H1 (cell line): ENCODE data around the gene PLD5. TPM values are rescaled to one million over a fixed set of nuclear protein-coding genes. Genes with fewer than 3 reads are reported as not detected.
A peak's percentile ranks its signal among the peaks of the same experiment; 100 is the strongest.

Experiments used
- CTCF ChIA-PET: fragments of 300-600 bp; sonication (Branson Sonifier 250); formaldehyde crosslinking; loops from one replicate; lab custom pipeline; 2021; ENCODE audit not compliant: partially characterized antibody; lab: Charles Lee
- POLR2A ChIA-PET: fragments of 300-600 bp; sonication (Branson Sonifier 250); formaldehyde crosslinking; loops from one replicate; lab custom pipeline; 2021; ENCODE audit warnings: inconsistent platforms; ENCODE audit not compliant: partially characterized antibody; lab: Charles Lee
- DNase-seq, 2 experiments: peaks; one replicate each; pipeline versions ENCODE4 v3.0.0 to v3.0.0-alpha.2; 2010 to 2022; ENCODE audit warnings: low spot score in 2 of 2, low read depth in 1 of 2, mixed read lengths in 1 of 2
- FAIRE-seq: peaks from 2 replicates; lab custom pipeline; 2011; peaks lifted over from hg19 to GRCh38; lab: Jason Lieb, UNC
- H2AFZ ChIP-seq: 2 replicates; pipeline ENCODE4 v1.8.1; 2012; ENCODE audit warnings: low read length, inconsistent platforms
- H2AK5ac ChIP-seq: 2 replicates; pipeline ENCODE4 v1.6.1; 2013; ENCODE audit warnings: low read depth, low read length
- H2BK120ac ChIP-seq: replicated peaks from 2 replicates; pipeline ENCODE3; 2013; ENCODE audit warnings: low read depth, low read length, inconsistent platforms
- H2BK12ac ChIP-seq: 2 replicates; pipeline ENCODE4 v1.6.1; 2013; ENCODE audit warnings: low read depth, low read length
- H2BK15ac ChIP-seq: 2 replicates; pipeline ENCODE4 v1.6.1; 2013; ENCODE audit warnings: low read length
- H2BK20ac ChIP-seq: 2 replicates; pipeline ENCODE4 v1.6.1; 2013; ENCODE audit warnings: low read length
- H2BK5ac ChIP-seq: 2 replicates; pipeline ENCODE4 v1.6.1; 2013; ENCODE audit warnings: low read depth, low read length
- H3K14ac ChIP-seq: 2 replicates; pipeline ENCODE4 v1.6.1; 2013; ENCODE audit warnings: inconsistent platforms; ENCODE audit not compliant: insufficient read length
- H3K18ac ChIP-seq: 2 replicates; pipeline ENCODE4 v1.6.1; 2013; ENCODE audit warnings: low read length; ENCODE audit errors: extremely low read depth
- H3K23ac ChIP-seq: 2 replicates; pipeline ENCODE4 v1.6.1; 2013; ENCODE audit warnings: inconsistent platforms; ENCODE audit not compliant: insufficient read length
- H3K23me2 ChIP-seq: 2 replicates; pipeline ENCODE4 v1.6.1; 2013; ENCODE audit warnings: low read depth, low read length
- H3K27ac ChIP-seq: 2 replicates; pipeline ENCODE4 v1.6.1; 2011; ENCODE audit warnings: low read depth, low read length, inconsistent platforms
- H3K27me3 ChIP-seq, 4 experiments: replicated peaks in 1 of 4; 1 replicate in 1 of 4; 2 replicates in 3 of 4; pipeline versions ENCODE4 v1.6.1 to v1.8.1; 2011 to 2013; ENCODE audit warnings: low read length in 3 of 4, mild to moderate bottlenecking in 3 of 4, inconsistent platforms in 2 of 4, mixed read lengths in 2 of 4, moderate library complexity in 1 of 4; ENCODE audit not compliant: control insufficient read depth in 3 of 4, insufficient read depth in 3 of 4; ENCODE audit errors: extremely low read depth in 1 of 4
- H3K36me3 ChIP-seq, 4 experiments: 2 replicates each; pipeline versions ENCODE4 v1.6.1 to v1.8.1; 2011 to 2013; ENCODE audit warnings: mild to moderate bottlenecking in 4 of 4, low read length in 3 of 4, moderate library complexity in 2 of 4, control low read depth in 1 of 4, inconsistent platforms in 1 of 4; ENCODE audit not compliant: insufficient read depth in 4 of 4, control insufficient read depth in 2 of 4
- H3K4ac ChIP-seq: replicated peaks from 2 replicates; pipeline ENCODE3; 2013; ENCODE audit warnings: low read length, low read depth, mixed read lengths, inconsistent platforms; ENCODE audit not compliant: insufficient read length
- H3K4me1 ChIP-seq, 4 experiments: replicated peaks in 1 of 4; 1 replicate in 1 of 4; 2 replicates in 3 of 4; pipeline versions ENCODE4 v1.6.1 to v1.8.1; 2011 to 2013; ENCODE audit warnings: low read length in 3 of 4, inconsistent platforms in 2 of 4, mixed read lengths in 1 of 4; ENCODE audit not compliant: insufficient read depth in 4 of 4, control insufficient read depth in 3 of 4
- H3K4me2 ChIP-seq, 2 experiments: 2 replicates each; pipeline versions ENCODE4 v1.6.1 to v1.8.1; 2011 to 2013; ENCODE audit warnings: low read depth in 2 of 2, low read length in 2 of 2, control low read depth in 1 of 2, inconsistent platforms in 1 of 2, mild to moderate bottlenecking in 1 of 2; ENCODE audit not compliant: insufficient read depth in 1 of 2
- H3K4me3 ChIP-seq, 4 experiments: fragments of 200-600, 300-600 bp in 1 of 4; sonication (generic), shearing (Covaris generic), sonication (Bioruptor Twin) in 1 of 4; 2 replicates each; pipeline versions ENCODE4 v1.5.1 to v1.8.1; 2011 to 2016; ENCODE audit warnings: low read length in 4 of 4, low read depth in 3 of 4, control low read depth in 2 of 4, inconsistent platforms in 2 of 4, mild to moderate bottlenecking in 2 of 4, mixed read lengths in 1 of 4, moderate library complexity in 1 of 4; ENCODE audit not compliant: insufficient read depth in 2 of 4; ENCODE audit errors: extremely low read depth in 1 of 4
- H3K56ac ChIP-seq: replicated peaks from 2 replicates; pipeline ENCODE3; 2013; ENCODE audit warnings: low read depth, mild to moderate bottlenecking, mixed read lengths, low read length, inconsistent platforms; ENCODE audit not compliant: insufficient read length
- H3K79me1 ChIP-seq: 2 replicates; pipeline ENCODE4 v1.6.1; 2013; ENCODE audit warnings: low read depth, low read length, control low read depth
- H3K79me2 ChIP-seq, 2 experiments: 2 replicates each; pipeline versions ENCODE4 v1.6.1 to v1.8.1; 2012 to 2013; ENCODE audit warnings: low read length in 2 of 2, mild to moderate bottlenecking in 2 of 2, inconsistent platforms in 1 of 2; ENCODE audit not compliant: insufficient read depth in 2 of 2, control insufficient read depth in 1 of 2
- H3K9ac ChIP-seq, 4 experiments: replicated peaks in 1 of 4; 1 replicate in 1 of 4; 2 replicates in 3 of 4; pipeline versions ENCODE4 v1.6.1 to v1.8.1; 2011 to 2013; ENCODE audit warnings: low read depth in 3 of 4, low read length in 3 of 4, control low read depth in 2 of 4, mild to moderate bottlenecking in 2 of 4, moderate library complexity in 2 of 4, inconsistent platforms in 1 of 4; ENCODE audit errors: extremely low read depth in 1 of 4
- H3K9me3 ChIP-seq, 2 experiments: 2 replicates each; pipeline versions ENCODE4 v1.6.1 to v1.8.1; 2012 to 2013; ENCODE audit warnings: mild to moderate bottlenecking in 2 of 2, moderate library complexity in 2 of 2, control low read depth in 1 of 2, inconsistent platforms in 1 of 2, low read depth in 1 of 2, low read length in 1 of 2, mixed read lengths in 1 of 2; ENCODE audit not compliant: insufficient read depth in 2 of 2
- H4K20me1 ChIP-seq, 2 experiments: replicated peaks in 1 of 2; 2 replicates each; pipeline versions ENCODE3 to v1.8.1; 2011 to 2013; ENCODE audit warnings: inconsistent platforms in 2 of 2, low read length in 2 of 2, mild to moderate bottlenecking in 1 of 2; ENCODE audit not compliant: insufficient read depth in 2 of 2, control insufficient read depth in 1 of 2
- H4K5ac ChIP-seq: 2 replicates; pipeline ENCODE4 v1.6.1; 2013; ENCODE audit warnings: low read length, low read depth, mixed read lengths, inconsistent platforms; ENCODE audit not compliant: insufficient read length
- H4K8ac ChIP-seq: 2 replicates; pipeline ENCODE4 v1.8.0; 2013; ENCODE audit warnings: mild to moderate bottlenecking, moderate library complexity, low read length, inconsistent platforms; ENCODE audit not compliant: insufficient read depth; ENCODE audit errors: extremely low read depth
- H4K91ac ChIP-seq: replicated peaks from 2 replicates; pipeline ENCODE3; 2013; ENCODE audit warnings: low read length, mixed read lengths, inconsistent platforms; ENCODE audit not compliant: insufficient read length
- BACH1 ChIP-seq: IDR thresholded peaks from 2 replicates; pipeline ENCODE4 v1.6.1; 2012; ENCODE audit warnings: low read length, improper control_type of control experiment
- EZH2 ChIP-seq: fragments of 200-600 bp; sonication (generic); IDR thresholded peaks from 2 replicates; pipeline ENCODE4 v1.7.1; 2012; ENCODE audit warnings: low read depth, mild to moderate bottlenecking, moderate library complexity, low read length, inconsistent platforms; ENCODE audit not compliant: severe bottlenecking
- FOSL1 ChIP-seq: IDR thresholded peaks from 2 replicates; pipeline ENCODE4 v1.6.1; 2011; ENCODE audit warnings: mild to moderate bottlenecking, low read depth, low read length, moderate library complexity; ENCODE audit not compliant: insufficient read depth
- HDAC2 ChIP-seq, 2 experiments: fragments of 300-600 bp in 1 of 2; sonication (generic) in 1 of 2; IDR thresholded peaks; 2 replicates each; pipeline ENCODE4 v1.6.1; 2011 to 2012; ENCODE audit warnings: low read depth in 2 of 2, low read length in 2 of 2, mild to moderate bottlenecking in 2 of 2, moderate library complexity in 2 of 2, borderline replicate concordance in 1 of 2, inconsistent platforms in 1 of 2
- JUND ChIP-seq: IDR thresholded peaks from 2 replicates; pipeline ENCODE4 v1.6.1; 2011; ENCODE audit warnings: mild to moderate bottlenecking, improper control_type of control experiment, low read length
- PHF8 ChIP-seq: fragments of 200-600 bp; sonication (generic); conservative IDR thresholded peaks from 2 replicates; pipeline ENCODE4 v1.7.1; 2012; ENCODE audit warnings: low read depth, mild to moderate bottlenecking, inconsistent platforms, low read length, moderate library complexity
- POLR2A ChIP-seq, 2 experiments: IDR thresholded peaks; 1 replicate in 1 of 2; 2 replicates in 1 of 2; pipeline ENCODE4 v1.6.1; 2011; ENCODE audit warnings: low read depth in 2 of 2, low read length in 2 of 2, mild to moderate bottlenecking in 2 of 2; ENCODE audit errors: control extremely low read depth in 1 of 2
- POLR2AphosphoS5 ChIP-seq: IDR thresholded peaks from 2 replicates; pipeline ENCODE4 v1.6.1; 2011; ENCODE audit warnings: low read depth, low read length
- RNF2 ChIP-seq: fragments of 200-900, 300-1000 bp; sonication (generic); IDR thresholded peaks from 2 replicates; pipeline ENCODE4 v1.7.1; 2016; ENCODE audit warnings: borderline replicate concordance, low read depth, mild to moderate bottlenecking, antibody characterized with exemption, low read length; ENCODE audit not compliant: poor library complexity, severe bottlenecking; ENCODE audit errors: missing control alignments
- SIN3A ChIP-seq, 2 experiments: IDR thresholded peaks in 1 of 2; conservative IDR thresholded peaks in 1 of 2; 2 replicates each; pipeline ENCODE4 v1.6.1; 2011 to 2012; ENCODE audit warnings: low read length in 2 of 2, improper control_type of control experiment in 1 of 2, low read depth in 1 of 2, mild to moderate bottlenecking in 1 of 2
- SP4 ChIP-seq: IDR thresholded peaks from 2 replicates; pipeline ENCODE4 v1.6.1; 2012; ENCODE audit warnings: low read length, inconsistent platforms
- SUZ12 ChIP-seq: fragments of 200-600 bp; sonication (generic); IDR thresholded peaks from 2 replicates; pipeline ENCODE4 v1.6.1; 2012; ENCODE audit warnings: mild to moderate bottlenecking, inconsistent platforms, low read length, moderate library complexity, mixed read lengths
- TBP ChIP-seq: IDR thresholded peaks from 2 replicates; pipeline ENCODE4 v1.6.1; 2011; ENCODE audit warnings: low read depth, low read length, improper control_type of control experiment
- WGBS, 2 experiments: shearing (Covaris generic) in 1 of 2; methylation state at CpG; one replicate each; pipeline versions ENCODE4 v1.1.6 to v1.1.7; 2013 to 2015; ENCODE audit warnings: low lambda C conversion rate in 2 of 2, mixed read lengths in 2 of 2, inconsistent platforms in 1 of 2, low coverage in 1 of 2, missing lambda C conversion rate in 1 of 2; ENCODE audit not compliant: insufficient replicate concordance in 2 of 2, insufficient coverage in 1 of 2, insufficient read length in 1 of 2; ENCODE audit errors: extremely low coverage in 1 of 2, missing lambda C conversion rate in 1 of 2; 5-methylcytosine and 5-hydroxymethylcytosine counted together
- polyA plus RNA-seq, 7 experiments: library from polyadenylated mRNA; depleted of rRNA in 3 of 7; stranded (reverse) in 5 of 7; unstranded in 2 of 7; fragments of >200 nt in 5 of 7; fragments of 200-250 nt in 2 of 7; gene quantifications; 1 replicate in 5 of 7; 2 replicates in 1 of 7; 4 replicates in 1 of 7; pipeline versions ENCODE4 v1.2.1 to v1.2.3, GENCODE V29; 2011 to 2013; ENCODE audit warnings: missing spikeins in 2 of 7, mixed read lengths in 2 of 7
- total RNA-seq: library from RNA; stranded (reverse); fragmentation: NEBNext Ultra II Directional; extraction: Animal tissue kit (Norgen Biotek cat#: 25700); gene quantifications from 2 replicates; pipeline ENCODE4 v1.2.1, GENCODE V29; 2021

The PLD5 gene
- total and polyA plus RNA-seq, 2 of the 8 experiments (the other 6 are each of a cell fraction or from before 2014, with no cell fraction given) = 0.86 to 8.5 TPM

GRCh38 chr1:242086706-242087105, 437.8 kb downstream of the PLD5 start:
- Histone ChIP-seq H3K79me2 (no peaks in the 10 kb centered on the region), H2BK5ac (no peak overlapping the region), H2BK20ac (no peak overlapping the region; the same call in 1 of the 2 replicates), H3K23ac (no peak overlapping the region), H3K4me3 (no peak overlapping the region), H2BK15ac (no peak overlapping the region), H3K23me2 (no peaks in the 10 kb centered on the region), H3K4me2 (no peak overlapping the region; a peak in 1 of 4 replicates), H3K27me3 (peaks cover 0 to 1% (median 0%) of the 10 kb centered on the region in 4 experiments; a peak in 1 of 7 replicates), H2BK12ac (peak overlapping the region; percentile 85; the same call in 1 of the 2 replicates), H3K4ac (no peak overlapping the region), H3K56ac (no peak overlapping the region), H2BK120ac (no peak overlapping the region), H4K8ac (no peak overlapping the region), H3K9ac (no peak overlapping the region), H3K18ac (no peak overlapping the region), H2AK5ac (no peak overlapping the region), H3K36me3 (no peaks in the 10 kb centered on the region), H3K79me1 (no peaks in the 10 kb centered on the region), H4K5ac (no peak overlapping the region), H3K14ac (no peak overlapping the region), H4K20me1 (no peaks in the 10 kb centered on the region), H4K91ac (no peak overlapping the region), H2AFZ (no peak overlapping the region), H3K27ac (no peak overlapping the region)
- no peak for FAIRE-seq
- ChIA-PET POLR2A (no interaction called here), CTCF (no interaction called here)
- 63% methylated on average over 1 of the region's 1 CpG; no CpG with 5 or more reads in 1 of the 2 experiments for whole genome bisulfite sequencing, 2 experiments
- TF ChIP-seq POLR2A (IDR thresholded peaks at IDR 0.05; ENCODE audit: control extremely low read depth in 1 of 2, low read depth in 2 of 2, low read length in 2 of 2) (no peak), RNF2 (no peak), POLR2AphosphoS5 (no peak), HDAC2 (IDR thresholded peaks at IDR 0.05; ENCODE audit: borderline replicate concordance in 1 of 2, low read depth in 2 of 2, low read length in 2 of 2) (no peak), TBP (no peak), FOSL1 (no peak), SIN3A (conservative IDR thresholded peaks at IDR 0.05 in 1 of 2, IDR thresholded peaks at IDR 0.05 in 1 of 2; ENCODE audit: low read depth in 1 of 2, low read length in 2 of 2) (no peak), BACH1 (no peak), PHF8 (no peak), SP4 (no peak), JUND (no peak), EZH2 (no peak), SUZ12 (no peak)
- TF ChIP-seq, all 59 proteins: peak for 0
- Histone ChIP-seq H3K4me1 (peaks cover 2 to 9% (median 6%) of the 10 kb centered on the region in 4 experiments), H3K9me3 (no peaks in the 10 kb centered on the region)
- DNase-seq = no peak
